ENCODE measurements around the gene DMAP1. TPM values are rescaled to one million over a fixed set of nuclear protein-coding genes. Genes with fewer than 3 reads are reported as not detected.

The DMAP1 gene
- total RNA-seq, 2 experiments from 2014 or later, result 45.8 to 46.2 TPM

DNA sequence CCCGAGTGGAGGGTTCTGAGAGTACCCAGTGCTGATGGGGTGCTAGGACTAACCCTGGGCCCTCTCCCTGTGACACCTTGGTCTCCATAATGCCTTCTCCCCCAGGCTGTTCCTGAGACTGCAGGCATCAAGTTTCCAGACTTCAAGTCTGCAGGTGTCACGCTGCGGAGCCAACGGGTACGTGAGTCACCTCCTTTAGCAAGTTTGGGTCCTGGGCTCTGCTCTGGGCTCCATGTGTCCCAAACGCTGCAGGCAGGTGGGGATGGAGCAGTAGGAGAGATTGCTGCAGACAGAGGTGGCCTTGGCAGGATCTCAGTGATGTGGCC is 6.0 kb downstream of the DMAP1 start:
- peaks cover 23% of the 10 kb centered on the region for H3K4me1 Mint-ChIP-seq
- no peak overlapping the region for H3K27ac Mint-ChIP-seq
- H3K9me3 Mint-ChIP-seq, result no peaks in the 10 kb centered on the region
- no peak for DNase-seq
- H3K4me3 Mint-ChIP-seq, result no peak overlapping the region
- H3K27me3 Mint-ChIP-seq, result no peaks in the 10 kb centered on the region
- peaks cover 16% of the 10 kb centered on the region for H3K36me3 Mint-ChIP-seq (ENCODE audit: low read depth)
- CTCF ChIA-PET, result interaction anchor here (1.4 kb wide), 1 partner anchor 352 kb away, joined by 3 read pairs; no protein-coding TSS in a partner anchor
- POLR2A ChIA-PET, result no interaction called here

DNA sequence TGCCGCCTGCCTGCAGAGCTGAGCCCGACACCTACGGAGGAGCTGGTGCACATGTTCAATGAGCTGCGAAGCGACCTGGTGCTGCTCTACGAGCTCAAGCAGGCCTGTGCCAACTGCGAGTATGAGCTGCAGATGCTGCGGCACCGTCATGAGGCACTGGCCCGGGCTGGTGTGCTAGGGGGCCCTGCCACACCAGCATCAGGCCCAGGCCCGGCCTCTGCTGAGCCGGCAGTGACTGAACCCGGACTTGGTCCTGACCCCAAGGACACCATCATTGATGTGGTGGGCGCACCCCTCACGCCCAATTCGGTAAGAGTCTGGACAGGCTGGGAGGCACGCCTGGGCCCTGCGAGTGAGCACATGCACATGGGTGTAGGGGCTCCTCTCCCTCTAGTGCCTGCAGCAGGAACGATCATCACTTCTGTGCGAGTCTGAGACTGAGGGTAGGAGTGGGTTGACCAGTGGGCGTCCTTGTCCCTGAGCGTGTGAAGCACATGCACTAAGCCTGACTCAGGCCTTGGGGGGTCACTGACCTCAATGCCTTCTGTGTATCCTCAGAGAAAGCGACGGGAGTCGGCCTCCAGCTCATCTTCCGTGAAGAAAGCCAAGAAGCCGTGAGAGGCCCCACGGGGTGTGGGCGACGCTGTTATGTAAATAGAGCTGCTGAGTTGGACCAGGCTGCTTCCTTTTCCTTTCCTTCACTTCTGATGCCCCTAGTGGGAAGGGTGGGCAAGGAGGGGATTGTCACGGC is 6.9 kb downstream of the DMAP1 start:
- CTCF ChIA-PET, result interaction anchor here (1.0 to 1.4 kb wide), 2 partner anchors 8 to 351 kb away, joined by 3 read pairs; no protein-coding TSS in a partner anchor
- no peak overlapping the region for H3K27ac Mint-ChIP-seq
- POLR2A ChIA-PET, result interaction anchor here (0.6 kb wide), 1 partner anchor 501 kb away, joined by 3 read pairs; no protein-coding TSS in a partner anchor
- peaks cover 15% of the 10 kb centered on the region for H3K4me1 Mint-ChIP-seq
- DNase-seq, result no peak
- H3K4me3 Mint-ChIP-seq, result no peak overlapping the region
- peaks cover 15% of the 10 kb centered on the region for H3K36me3 Mint-ChIP-seq (ENCODE audit: low read depth)
- no peaks in the 10 kb centered on the region for H3K27me3 Mint-ChIP-seq
- no peaks in the 10 kb centered on the region for H3K9me3 Mint-ChIP-seq

DNA sequence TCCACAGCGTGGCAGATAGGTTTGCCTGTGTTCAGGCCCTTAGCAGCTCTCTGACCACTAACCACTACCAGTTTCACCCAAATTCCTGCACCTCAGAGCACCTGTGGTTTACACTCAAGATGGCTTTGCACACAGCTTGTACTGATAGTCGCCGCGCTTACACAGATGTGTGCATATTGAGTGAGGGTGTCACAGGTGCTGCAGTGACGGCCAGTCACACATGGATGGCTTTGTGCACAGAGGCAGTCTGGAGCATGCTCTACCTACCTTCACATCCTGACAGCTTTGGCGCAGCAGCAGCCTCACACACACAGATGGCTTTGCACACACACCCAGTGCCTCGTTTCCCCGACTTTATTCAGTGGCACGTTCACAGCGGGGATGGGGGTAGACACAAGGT is 7.5 kb downstream of the DMAP1 start:
- ChIA-PET POLR2A (interaction anchor here (0.6 kb wide), 1 partner anchor 501 kb away, joined by 3 read pairs; no protein-coding TSS in a partner anchor), CTCF (interaction anchor here (1.0 kb wide), 1 partner anchor 8 kb away, joined by 3 read pairs; no protein-coding TSS in a partner anchor)
- no peaks in the 10 kb centered on the region for H3K27me3 Mint-ChIP-seq
- peaks cover 13% of the 10 kb centered on the region for H3K36me3 Mint-ChIP-seq (ENCODE audit: low read depth)
- no peak overlapping the region for H3K4me3 Mint-ChIP-seq
- no peak overlapping the region for H3K27ac Mint-ChIP-seq
- no peak for DNase-seq
- peaks cover 14% of the 10 kb centered on the region for H3K4me1 Mint-ChIP-seq
- no peaks in the 10 kb centered on the region for H3K9me3 Mint-ChIP-seq

DNA sequence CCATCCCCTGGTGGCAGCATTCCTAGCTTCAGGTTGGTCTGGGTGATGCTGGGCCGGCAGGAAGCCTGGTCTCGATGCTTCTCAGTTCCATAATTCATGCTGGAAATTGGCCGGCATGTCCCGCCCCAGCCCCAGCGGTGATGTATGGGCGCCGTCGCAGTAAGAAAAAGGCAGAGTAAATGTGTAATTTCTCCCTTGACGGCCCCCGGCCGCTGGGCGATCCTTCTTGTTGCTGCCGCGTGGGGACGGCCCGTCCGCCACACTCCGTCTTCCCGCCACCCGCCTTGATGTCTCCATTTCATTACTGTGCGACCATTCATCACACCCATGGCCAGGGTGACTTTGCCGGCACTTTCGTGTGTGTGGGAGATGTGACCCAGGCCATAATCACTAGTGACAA is 8.5 kb downstream of the DMAP1 start:
- no peaks in the 10 kb centered on the region for H3K9me3 Mint-ChIP-seq

DNA sequence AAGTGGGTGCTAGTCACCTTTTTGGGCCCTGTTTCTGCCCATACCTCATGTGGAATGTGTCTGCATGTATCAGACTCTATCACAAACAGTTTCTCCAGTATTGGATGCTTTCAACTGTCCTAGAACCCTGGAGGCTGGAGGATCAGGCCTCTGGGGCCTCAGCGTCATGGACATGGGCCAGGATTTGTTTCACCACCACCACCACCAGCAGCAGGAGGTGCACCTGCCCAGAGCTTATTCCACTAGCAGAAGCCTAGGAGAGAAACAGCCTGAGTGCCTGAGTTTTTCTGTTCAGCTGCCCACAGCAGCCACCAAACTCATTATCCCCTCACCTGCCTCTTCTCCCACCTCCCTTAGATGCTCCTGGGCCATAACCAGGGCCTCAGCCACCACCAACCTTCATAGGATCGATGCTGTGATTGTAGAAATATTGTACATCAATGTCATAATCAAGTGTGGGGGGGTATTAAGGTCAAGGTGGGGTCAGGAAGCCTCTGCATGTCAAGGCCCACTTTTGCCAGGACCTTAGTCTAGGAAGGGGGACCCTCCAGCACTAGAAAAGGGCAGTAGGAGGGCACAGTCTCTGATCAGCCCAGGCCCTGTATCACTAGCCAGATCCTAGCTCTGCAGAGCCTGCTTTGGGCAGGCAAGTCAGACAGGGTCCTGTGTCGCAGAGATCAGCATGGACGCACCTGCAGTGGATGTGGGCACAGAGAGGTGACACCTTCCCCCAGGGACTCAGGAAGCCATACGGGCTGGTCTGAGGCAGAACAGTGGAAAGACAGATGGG is 9.3 kb downstream of the DMAP1 start:
- Mint-ChIP-seq H3K27me3 (no peaks in the 10 kb centered on the region), H3K27ac (peak overlapping the region; percentile 27), H3K9me3 (no peaks in the 10 kb centered on the region), H3K4me3 (no peak overlapping the region), H3K4me1 (peaks cover 15% of the 10 kb centered on the region), H3K36me3 (ENCODE audit: low read depth) (peaks cover 10% of the 10 kb centered on the region)
- no peak for DNase-seq
- POLR2A ChIA-PET, result no interaction called here
- CTCF ChIA-PET, result interaction anchor here (1.0 kb wide), 1 partner anchor 10 kb away, joined by 3 read pairs; the partner anchor contains the start of gene DMAP1

More for the DNA sequence above, 8.5 kb downstream of the DMAP1 start:
- Mint-ChIP-seq H3K36me3 (ENCODE audit: low read depth) (peaks cover 10% of the 10 kb centered on the region), H3K27ac (no peak overlapping the region), H3K27me3 (no peaks in the 10 kb centered on the region), H3K4me1 (peaks cover 11% of the 10 kb centered on the region), H3K4me3 (no peak overlapping the region)
- POLR2A ChIA-PET, result no interaction called here
- CTCF ChIA-PET, result interaction anchor here (1.0 kb wide), 1 partner anchor 9 kb away, joined by 3 read pairs; the partner anchor contains the start of gene DMAP1
- DNase-seq, result no peak

DNA sequence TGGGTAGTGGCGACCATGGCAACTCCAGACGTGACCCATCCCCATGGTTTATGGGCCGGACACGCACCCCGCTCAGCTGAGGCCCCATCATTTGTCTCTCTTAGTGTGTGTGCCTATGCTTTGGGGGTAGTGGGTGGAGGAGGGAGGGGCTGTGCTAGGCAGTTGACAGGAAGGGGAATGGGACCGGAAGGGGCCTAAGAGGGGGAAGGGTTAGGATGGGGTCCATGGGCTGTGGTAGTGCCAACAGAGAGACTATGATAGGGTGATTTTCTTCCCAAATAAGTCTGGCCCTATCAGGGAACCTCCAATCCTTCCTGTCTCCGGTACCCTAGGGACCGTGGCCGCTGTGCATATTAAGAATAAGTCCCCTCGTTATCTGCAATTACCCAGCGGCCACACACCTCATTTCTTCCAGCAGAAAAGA is 9.9 kb downstream of the DMAP1 start:
- DNase-seq, result no peak
- CTCF ChIA-PET, result no interaction called here

DNA sequence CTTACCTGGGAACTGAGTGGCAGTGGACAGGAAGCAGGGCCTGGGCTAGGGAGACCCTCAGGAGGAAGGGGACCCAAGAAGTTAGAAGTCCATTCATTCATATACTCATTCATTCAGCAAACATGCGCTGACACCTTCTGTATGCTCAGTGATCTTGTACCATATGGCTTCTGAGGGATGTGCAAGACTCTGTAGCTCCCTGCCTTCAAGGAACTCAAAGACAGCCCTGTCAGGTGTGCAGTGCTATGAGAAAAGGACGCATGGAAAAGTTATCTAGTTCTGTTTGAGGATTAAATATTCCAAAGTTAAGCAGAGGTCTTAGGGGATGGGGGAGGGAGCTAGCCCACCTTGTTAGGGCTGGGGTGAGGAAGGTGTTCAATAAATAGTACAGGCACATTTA is 12.5 kb downstream of the DMAP1 start:
- CTCF ChIA-PET, result interaction anchor here (1.7 kb wide), 1 partner anchor 8 kb away, joined by 4 read pairs; no protein-coding TSS in a partner anchor
- peaks cover 5% of the 10 kb centered on the region for H3K36me3 Mint-ChIP-seq (ENCODE audit: low read depth)
- no peaks in the 10 kb centered on the region for H3K27me3 Mint-ChIP-seq
- H3K4me3 Mint-ChIP-seq, result no peak overlapping the region
- H3K4me1 Mint-ChIP-seq, result peaks cover 13% of the 10 kb centered on the region
- no peak overlapping the region for H3K27ac Mint-ChIP-seq
- POLR2A ChIA-PET, result no interaction called here
- H3K9me3 Mint-ChIP-seq, result no peaks in the 10 kb centered on the region
- DNase-seq, result no peak

More for the DNA sequence above, 9.9 kb downstream of the DMAP1 start:
- Mint-ChIP-seq H3K27ac (no peak overlapping the region), H3K36me3 (ENCODE audit: low read depth) (peaks cover 10% of the 10 kb centered on the region), H3K4me1 (peaks cover 15% of the 10 kb centered on the region), H3K4me3 (no peak overlapping the region), H3K9me3 (no peaks in the 10 kb centered on the region), H3K27me3 (no peaks in the 10 kb centered on the region)
- POLR2A ChIA-PET, result no interaction called here

DNA sequence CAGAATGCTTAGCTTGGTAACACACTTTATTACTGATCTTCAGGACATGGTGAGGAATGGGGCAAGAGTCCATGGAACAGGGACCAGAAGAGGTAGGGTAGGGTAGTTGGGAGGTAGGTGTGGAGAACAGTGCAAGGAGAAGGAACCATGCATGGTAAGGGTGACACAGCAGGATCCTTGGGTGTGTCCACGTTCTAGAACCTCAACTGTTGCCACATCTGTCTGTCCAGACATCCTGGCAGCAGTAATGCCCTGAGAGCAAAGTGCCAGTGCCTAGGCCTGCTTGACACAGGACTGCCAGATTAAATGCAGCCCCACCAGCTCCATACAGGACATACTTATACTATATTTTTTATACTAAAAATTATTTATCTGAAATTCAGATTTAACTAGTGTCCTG is 13.9 kb downstream of the DMAP1 start:
- ChIA-PET CTCF (interaction anchor here (1.5 to 2.2 kb wide), 2 partner anchors 9 to 11 kb away, joined by 4 to 7 read pairs; no protein-coding TSS in a partner anchor), POLR2A (no interaction called here)
- Mint-ChIP-seq H3K4me1 (peaks cover 13% of the 10 kb centered on the region), H3K27ac (no peak overlapping the region), H3K36me3 (ENCODE audit: low read depth) (peaks cover 2% of the 10 kb centered on the region), H3K27me3 (no peaks in the 10 kb centered on the region), H3K9me3 (no peaks in the 10 kb centered on the region), H3K4me3 (no peak overlapping the region)
- DNase-seq, result no peak

DNA sequence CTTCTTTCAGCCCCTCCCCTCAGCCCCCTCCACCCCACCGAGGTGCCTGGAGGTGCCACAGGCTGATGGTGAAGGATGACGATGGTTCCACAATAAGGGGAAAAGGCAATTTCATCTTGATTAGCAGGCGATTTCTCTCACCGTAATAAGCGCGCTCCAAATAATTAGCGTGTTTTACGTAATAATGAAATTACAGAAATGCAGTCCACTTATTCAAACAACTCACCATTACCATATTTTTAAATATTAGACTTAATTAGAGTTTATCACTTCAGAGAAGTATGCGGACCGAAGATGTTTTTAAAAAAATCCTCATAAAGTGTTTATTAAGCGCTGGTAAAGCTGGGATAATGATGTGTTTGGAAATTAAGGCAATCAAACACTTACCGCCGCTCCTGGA is 14.9 kb downstream of the DMAP1 start:
- Mint-ChIP-seq H3K27ac (no peak overlapping the region), H3K4me1 (peaks cover 9% of the 10 kb centered on the region), H3K4me3 (no peak overlapping the region), H3K9me3 (no peaks in the 10 kb centered on the region), H3K27me3 (no peaks in the 10 kb centered on the region), H3K36me3 (ENCODE audit: low read depth) (peaks cover 2% of the 10 kb centered on the region)
- no peak for DNase-seq
- ChIA-PET POLR2A (no interaction called here), CTCF (interaction anchor here (1.5 to 2.2 kb wide), 2 partner anchors 10 kb away, joined by 4 to 7 read pairs; no protein-coding TSS in a partner anchor)

DNA sequence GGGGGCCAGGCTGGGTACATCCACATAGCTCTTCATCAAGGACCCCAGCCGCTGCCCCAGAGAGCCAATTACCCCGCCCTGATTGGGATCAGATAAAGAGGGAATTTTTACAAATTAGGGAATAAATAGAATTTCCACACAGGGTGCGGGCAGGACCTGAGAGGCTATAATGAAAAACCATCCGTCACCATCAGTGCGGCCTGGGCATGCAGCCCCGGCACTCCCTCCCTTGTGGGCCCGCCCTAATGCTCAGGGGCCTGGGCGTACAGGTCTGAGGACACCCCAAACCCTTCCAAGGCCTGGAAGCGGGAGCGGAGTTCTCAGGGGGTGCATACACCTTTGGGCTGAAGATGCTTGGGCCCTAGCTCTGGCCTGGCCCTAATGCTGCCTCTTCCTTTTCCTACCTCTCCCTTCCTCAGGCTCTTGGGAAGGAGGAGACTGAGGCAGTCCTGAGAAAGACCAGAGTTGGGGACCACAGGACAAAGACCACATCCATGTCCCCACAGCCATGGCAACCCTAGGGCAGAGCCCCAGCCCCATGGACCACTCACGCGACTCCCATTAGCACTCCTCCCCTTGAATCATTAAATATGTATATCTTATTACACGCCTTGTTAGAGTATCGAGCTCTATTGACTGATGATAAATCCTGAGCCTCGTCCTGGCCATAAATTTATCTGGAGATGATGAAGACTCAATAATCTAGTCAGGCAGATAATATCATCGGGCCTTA is 16.3 kb downstream of the DMAP1 start:
- Mint-ChIP-seq H3K4me1 (peaks cover 4% of the 10 kb centered on the region), H3K27ac (no peak overlapping the region), H3K27me3 (no peaks in the 10 kb centered on the region), H3K36me3 (ENCODE audit: low read depth) (peaks cover 2% of the 10 kb centered on the region), H3K4me3 (no peak overlapping the region), H3K9me3 (no peaks in the 10 kb centered on the region)
- DNase-seq, result no peak
- CTCF ChIA-PET, result interaction anchor here (0.9 to 2.2 kb wide), 2 partner anchors 12 to 18 kb away, joined by 3 to 7 read pairs; no protein-coding TSS in a partner anchor
- POLR2A ChIA-PET, result no interaction called here

DNA sequence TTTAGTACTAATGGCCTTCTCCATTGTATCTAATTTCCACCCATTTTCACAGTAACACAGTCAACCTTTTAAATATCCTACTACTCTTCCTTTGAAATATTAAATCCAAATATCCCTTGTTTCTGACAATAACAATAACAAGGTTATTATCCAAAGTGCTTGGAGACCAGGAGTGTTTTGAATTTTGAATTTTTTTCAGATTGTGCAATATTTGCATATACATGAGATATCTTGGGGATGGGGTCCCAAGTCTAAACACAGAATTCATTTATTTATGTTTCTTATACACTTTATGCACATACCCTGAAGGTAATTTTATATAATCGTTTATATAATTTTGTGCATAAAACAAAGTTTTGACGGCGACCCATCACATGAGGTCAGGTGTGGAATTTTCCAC is 17.5 kb downstream of the DMAP1 start:
- H3K27ac Mint-ChIP-seq, result no peak overlapping the region
- POLR2A ChIA-PET, result no interaction called here

DNA sequence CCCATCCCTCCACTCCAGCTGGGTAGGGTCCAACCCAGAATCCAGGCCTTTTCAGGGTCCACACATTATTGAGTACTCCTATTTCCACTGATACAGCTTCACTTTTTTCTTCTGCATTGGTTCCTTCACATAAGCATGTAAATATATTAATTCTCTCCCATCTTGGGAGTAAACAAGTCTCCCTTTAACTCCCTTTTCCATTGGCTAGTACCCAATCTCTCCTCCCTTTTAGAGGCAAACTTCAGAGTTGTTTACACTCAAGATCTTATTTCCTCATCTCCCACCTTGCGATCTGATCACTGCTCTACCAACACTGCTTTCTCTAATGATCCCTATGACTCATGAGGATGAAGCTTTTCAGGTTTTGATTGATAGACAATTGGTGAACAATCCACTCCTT is 20.3 kb downstream of the DMAP1 start:
- Mint-ChIP-seq H3K4me3 (no peak overlapping the region), H3K27ac (no peak overlapping the region), H3K36me3 (ENCODE audit: low read depth) (peaks cover 2% of the 10 kb centered on the region), H3K9me3 (no peaks in the 10 kb centered on the region), H3K4me1 (peaks cover 4% of the 10 kb centered on the region), H3K27me3 (no peaks in the 10 kb centered on the region)
- DNase-seq, result no peak
- CTCF ChIA-PET, result interaction anchor here (0.8 to 1.4 kb wide), 3 partner anchors 19 to 113 kb away, joined by 3 to 4 read pairs (median 3); no protein-coding TSS in a partner anchor
- POLR2A ChIA-PET, result no interaction called here

More for the DNA sequence above, 17.5 kb downstream of the DMAP1 start:
- no peak overlapping the region for H3K4me3 Mint-ChIP-seq
- peaks cover 4% of the 10 kb centered on the region for H3K4me1 Mint-ChIP-seq
- no peaks in the 10 kb centered on the region for H3K27me3 Mint-ChIP-seq
- CTCF ChIA-PET, result no interaction called here
- H3K36me3 Mint-ChIP-seq (ENCODE audit: low read depth), result peaks cover 2% of the 10 kb centered on the region
- H3K9me3 Mint-ChIP-seq, result no peaks in the 10 kb centered on the region
- DNase-seq, result no peak

Measured in activated CD4-positive, alpha-beta T cell treated with anti-CD3 and anti-CD28 coated beads, Interleukin-2, amount 10 ng/mL, durations not matched to agents 7 days and 5 days (primary cell).